WTC11 (cell line): ENCODE data around the gene ETS1. TPM values are rescaled to one million over a fixed set of nuclear protein-coding genes. Genes with fewer than 3 reads are reported as not detected.

Experiments used
- ATAC-seq: fragments of 200-7000 bp; cut with Tn5 transposase; 2 replicates; pipeline ENCODE4 v1.10.0; 2021; ENCODE audit warnings: mild to moderate bottlenecking, moderate library complexity
- CTCF ChIA-PET: fragments of 300-600 bp; sonication (Branson Sonifier 250); formaldehyde crosslinking; loops from one replicate; lab custom pipeline; 2021; ENCODE audit warnings: antibody characterized with exemption; lab: Charles Lee
- POLR2A ChIA-PET: fragments of 350-600 bp; sonication (Branson Sonifier 250); formaldehyde crosslinking; loops from one replicate; lab custom pipeline; 2021; ENCODE audit warnings: antibody characterized with exemption; lab: Charles Lee
- DNase-seq: peaks from one replicate; pipeline ENCODE4 v3.0.0; 2021; ENCODE audit warnings: low spot score
- H3K27ac Mint-ChIP-seq: 2 replicates; pipeline ENCODE4 v1.8.0; 2021; ENCODE audit warnings: mixed read lengths
- H3K27me3 Mint-ChIP-seq: 2 replicates; pipeline ENCODE4 v1.8.0; 2021; ENCODE audit warnings: low read depth, mild to moderate bottlenecking, moderate library complexity, mixed read lengths
- H3K36me3 Mint-ChIP-seq: 2 replicates; pipeline ENCODE4 v1.8.0; 2021; ENCODE audit warnings: mixed read lengths
- H3K4me1 Mint-ChIP-seq: 2 replicates; pipeline ENCODE4 v1.8.0; 2022; ENCODE audit warnings: mixed read lengths
- H3K4me3 Mint-ChIP-seq: 2 replicates; pipeline ENCODE4 v1.8.0; 2021; ENCODE audit warnings: mild to moderate bottlenecking, moderate library complexity, mixed read lengths
- H3K9me3 Mint-ChIP-seq: 2 replicates; pipeline ENCODE4 v1.8.0; 2021; ENCODE audit warnings: mixed read lengths
- AR ChIP-seq: fragments of 250-450 bp; sonication (Bioruptor Pico); IDR thresholded peaks from 2 replicates; pipeline ENCODE4 v1.9.0; 2021; ENCODE audit warnings: mild to moderate bottlenecking
- ATF2 ChIP-seq: sonication (generic); formaldehyde crosslinking; IDR thresholded peaks from 2 replicates; pipeline ENCODE4 v1.8.1; 2022; ENCODE audit warnings: low read depth, missing genetic modification reagents, borderline replicate concordance
- ATF3 ChIP-seq: sonication (generic); formaldehyde crosslinking; conservative IDR thresholded peaks from 2 replicates; pipeline ENCODE4 v1.8.1; 2022; ENCODE audit warnings: mild to moderate bottlenecking, missing genetic modification reagents
- ATF6 ChIP-seq: sonication (generic); formaldehyde crosslinking; IDR thresholded peaks from 2 replicates; pipeline ENCODE4 v1.8.1; 2023; ENCODE audit warnings: mild to moderate bottlenecking, missing genetic modification reagents
- CBFB ChIP-seq: sonication (generic); formaldehyde crosslinking; IDR thresholded peaks from 2 replicates; pipeline ENCODE4 v1.8.1; 2022; ENCODE audit warnings: mild to moderate bottlenecking, low read depth, missing genetic modification reagents
- CTCF ChIP-seq: fragments of 200-600 bp; IDR thresholded peaks from 2 replicates; pipeline ENCODE4 v1.8.0; 2022; ENCODE audit warnings: antibody characterized with exemption
- E2F1 ChIP-seq: sonication (generic); formaldehyde crosslinking; IDR thresholded peaks from 2 replicates; pipeline ENCODE4 v1.8.0; 2022; ENCODE audit warnings: mild to moderate bottlenecking, missing genetic modification reagents
- ELF4 ChIP-seq: sonication (generic); formaldehyde crosslinking; IDR thresholded peaks from 2 replicates; pipeline ENCODE4 v1.8.1; 2022; ENCODE audit warnings: low read depth, mild to moderate bottlenecking, moderate library complexity, missing genetic modification reagents
- ETV6 ChIP-seq: sonication (generic); formaldehyde crosslinking; IDR thresholded peaks from 2 replicates; pipeline ENCODE4 v1.8.1; 2022; ENCODE audit warnings: mild to moderate bottlenecking, missing genetic modification reagents
- FOXP1 ChIP-seq: sonication (generic); formaldehyde crosslinking; IDR thresholded peaks from 2 replicates; pipeline ENCODE4 v1.8.0; 2022; ENCODE audit warnings: missing genetic modification reagents, mild to moderate bottlenecking, moderate library complexity, borderline replicate concordance
- HMGXB4 ChIP-seq: sonication (generic); formaldehyde crosslinking; IDR thresholded peaks from 2 replicates; pipeline ENCODE4 v1.8.1; 2023; ENCODE audit warnings: mild to moderate bottlenecking, moderate library complexity, missing genetic modification reagents
- JUN ChIP-seq: sonication (generic); formaldehyde crosslinking; IDR thresholded peaks from 2 replicates; pipeline ENCODE4 v1.8.0; 2023; ENCODE audit warnings: mild to moderate bottlenecking, missing genetic modification reagents
- MXD4 ChIP-seq: fragments of 250-450 bp; sonication (Bioruptor Pico); IDR thresholded peaks from 2 replicates; pipeline ENCODE4 v1.8.0; 2021; ENCODE audit warnings: mild to moderate bottlenecking, moderate library complexity, borderline replicate concordance
- OVOL2 ChIP-seq: fragments of 250-450 bp; sonication (Bioruptor Pico); IDR thresholded peaks from 2 replicates; pipeline ENCODE4 v1.9.0; 2021; ENCODE audit warnings: mild to moderate bottlenecking, borderline replicate concordance
- SMAD4 ChIP-seq: sonication (generic); formaldehyde crosslinking; IDR thresholded peaks from 2 replicates; pipeline ENCODE4 v1.8.0; 2022; ENCODE audit warnings: mild to moderate bottlenecking, missing genetic modification reagents
- SOX15 ChIP-seq: fragments of 250-450 bp; sonication (Bioruptor Pico); IDR thresholded peaks from 2 replicates; pipeline ENCODE4 v1.9.0; 2021; ENCODE audit warnings: mild to moderate bottlenecking
- USF2 ChIP-seq: sonication (generic); formaldehyde crosslinking; IDR thresholded peaks from 2 replicates; pipeline ENCODE4 v1.8.1; 2023; ENCODE audit warnings: mild to moderate bottlenecking, missing genetic modification reagents, moderate library complexity
- ZNF138 ChIP-seq: sonication (generic); formaldehyde crosslinking; conservative IDR thresholded peaks from 2 replicates; pipeline ENCODE4 v1.8.1; 2022; ENCODE audit warnings: mild to moderate bottlenecking, moderate library complexity, missing genetic modification reagents
- ZNF396 ChIP-seq: fragments of 250-450 bp; sonication (Bioruptor Pico); IDR thresholded peaks from 2 replicates; pipeline ENCODE4 v1.8.0; 2021; ENCODE audit warnings: mild to moderate bottlenecking, moderate library complexity, borderline replicate concordance
- total RNA-seq: library from RNA; stranded (reverse); gene quantifications from 3 replicates; pipeline ENCODE4 v1.2.3, GENCODE V29; 2021
- TF ChIP-seq, protein P1 (sequence below): sonication (generic); formaldehyde crosslinking; IDR thresholded peaks from 2 replicates; pipeline ENCODE4 v1.8.1; 2022; ENCODE audit warnings: mild to moderate bottlenecking, missing genetic modification reagents, moderate library complexity, borderline replicate concordance

The ETS1 gene
- total RNA-seq, 1 experiment from 2014 or later: 33.1 TPM

DNA sequence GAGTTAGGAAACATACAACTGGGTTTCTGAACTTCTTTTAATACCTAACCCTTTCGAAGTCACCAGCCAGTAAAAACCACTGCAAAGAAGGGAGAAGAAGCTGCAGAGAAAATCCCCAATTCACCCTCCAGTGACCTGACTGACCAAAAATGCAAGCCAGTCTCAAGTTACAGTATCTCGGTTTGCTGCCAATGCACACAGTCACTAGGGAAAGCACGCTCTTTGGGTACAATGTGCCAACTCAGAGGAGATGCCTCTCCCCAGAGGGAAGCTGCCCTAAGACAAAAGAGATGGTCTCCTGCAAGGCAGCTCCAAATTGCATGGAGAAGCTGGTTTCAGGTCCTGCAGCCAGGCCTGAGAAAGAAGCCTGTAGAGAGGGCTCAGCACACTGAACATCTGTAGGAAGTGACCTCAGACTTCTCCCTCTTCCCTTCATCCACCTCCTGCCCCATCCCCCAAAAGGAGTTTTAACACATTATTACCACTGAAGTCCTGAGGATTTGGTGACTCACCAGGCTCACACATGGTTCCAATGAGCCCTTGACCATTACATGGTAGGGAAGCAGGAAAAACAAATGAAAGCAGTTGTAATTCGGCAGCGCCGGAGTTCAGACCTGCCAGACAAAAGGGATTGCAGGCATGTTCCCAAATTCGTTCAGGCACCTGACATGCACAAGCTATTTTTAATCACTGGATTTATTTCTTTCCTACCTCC, 90.1 kb downstream of the ETS1 start:
- peaks cover 42% of the 10 kb centered on the region for H3K4me1 Mint-ChIP-seq
- ATAC-seq: peak; percentile 49
- no peak overlapping the region for H3K4me3 Mint-ChIP-seq
- TF ChIP-seq ELF4 (CRISPR knock-in tag): no peak
- TF ChIP-seq ATF2 (CRISPR knock-in tag): no peak
- TF ChIP-seq OVOL2: no peak
- no peak for TF ChIP-seq USF2 (CRISPR knock-in tag)
- TF ChIP-seq MXD4 (CRISPR knock-in tag): no peak
- no peak for TF ChIP-seq AR (CRISPR knock-in tag)
- TF ChIP-seq ATF6: no peak
- TF ChIP-seq ETV6: no peak
- TF ChIP-seq, protein P1, sequence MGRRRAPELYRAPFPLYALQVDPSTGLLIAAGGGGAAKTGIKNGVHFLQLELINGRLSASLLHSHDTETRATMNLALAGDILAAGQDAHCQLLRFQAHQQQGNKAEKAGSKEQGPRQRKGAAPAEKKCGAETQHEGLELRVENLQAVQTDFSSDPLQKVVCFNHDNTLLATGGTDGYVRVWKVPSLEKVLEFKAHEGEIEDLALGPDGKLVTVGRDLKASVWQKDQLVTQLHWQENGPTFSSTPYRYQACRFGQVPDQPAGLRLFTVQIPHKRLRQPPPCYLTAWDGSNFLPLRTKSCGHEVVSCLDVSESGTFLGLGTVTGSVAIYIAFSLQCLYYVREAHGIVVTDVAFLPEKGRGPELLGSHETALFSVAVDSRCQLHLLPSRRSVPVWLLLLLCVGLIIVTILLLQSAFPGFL: no peak
- no peak for TF ChIP-seq JUN (CRISPR knock-in tag)
- TF ChIP-seq CBFB (CRISPR knock-in tag): no peak
- TF ChIP-seq ATF3 (CRISPR knock-in tag): no peak
- no peak for TF ChIP-seq E2F1
- TF ChIP-seq ZNF396 (CRISPR knock-in tag): no peak
- TF ChIP-seq SOX15: no peak
- no peak for TF ChIP-seq FOXP1 (CRISPR knock-in tag)
- no peak for TF ChIP-seq HMGXB4 (CRISPR knock-in tag)
- no peak for TF ChIP-seq ZNF138 (CRISPR knock-in tag)
- no peak for TF ChIP-seq CTCF
- no peak for TF ChIP-seq SMAD4 (CRISPR knock-in tag)
- CTCF ChIA-PET: interaction anchor here (1.1 to 1.6 kb wide), 4 partner anchors 9 to 135 kb away, joined by 3 to 6 read pairs (median 4); no protein-coding TSS in a partner anchor
- H3K27me3 Mint-ChIP-seq: no peaks in the 10 kb centered on the region
- no peak for DNase-seq
- H3K27ac Mint-ChIP-seq: peak overlapping the region; percentile 24
- peaks cover 7% of the 10 kb centered on the region for H3K9me3 Mint-ChIP-seq
- POLR2A ChIA-PET: no interaction called here
- no peaks in the 10 kb centered on the region; the same call in 1 of the 2 replicates for H3K36me3 Mint-ChIP-seq
